Measurements from ENCODE around the gene CUX1.
"Not testable (repeated sequence)": the region's sequence is repeated elsewhere in the genome, so short reads cannot be mapped to it uniquely, and the experiment has no call there.

Gene CUX1

DNA sequence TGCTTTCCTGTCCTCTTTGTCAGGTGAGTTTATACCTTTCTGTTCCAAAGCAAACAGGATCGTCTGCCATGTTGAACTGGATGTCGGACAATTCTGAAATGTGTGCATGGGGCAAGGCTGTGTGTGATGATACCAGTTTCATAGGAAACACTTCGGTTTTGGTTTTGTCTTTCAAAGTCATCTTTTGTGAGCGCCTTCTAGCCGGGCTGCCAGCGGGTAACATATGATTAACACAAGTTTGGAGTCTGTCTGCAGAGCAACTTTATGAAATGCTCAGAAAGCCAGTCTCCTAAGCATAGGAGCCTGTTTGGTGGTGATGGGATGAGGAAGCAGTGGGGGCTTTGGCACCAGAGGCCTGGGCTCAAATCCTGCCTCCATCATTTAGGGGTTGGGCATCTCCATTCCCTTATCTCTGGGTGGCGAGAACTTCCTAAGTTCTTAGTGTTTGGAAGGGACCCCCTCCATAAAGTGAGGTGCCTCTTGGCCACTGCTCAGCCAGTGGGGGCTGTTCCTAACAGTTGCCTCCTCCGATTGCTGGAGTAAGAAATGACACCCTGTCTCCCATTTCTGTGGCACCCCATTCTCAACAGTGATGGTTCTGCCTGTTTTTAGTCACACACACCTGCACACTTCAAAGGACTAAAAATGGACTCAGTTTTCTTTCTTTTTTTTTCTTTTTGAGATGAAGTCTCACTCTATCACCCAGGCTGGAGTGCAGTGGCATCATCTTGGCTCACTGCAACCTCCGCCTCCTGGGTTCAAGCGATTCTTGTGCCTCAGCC is 36.8 kb downstream of the CUX1 start:
- DNase-seq, result peak; percentile 8

DNA sequence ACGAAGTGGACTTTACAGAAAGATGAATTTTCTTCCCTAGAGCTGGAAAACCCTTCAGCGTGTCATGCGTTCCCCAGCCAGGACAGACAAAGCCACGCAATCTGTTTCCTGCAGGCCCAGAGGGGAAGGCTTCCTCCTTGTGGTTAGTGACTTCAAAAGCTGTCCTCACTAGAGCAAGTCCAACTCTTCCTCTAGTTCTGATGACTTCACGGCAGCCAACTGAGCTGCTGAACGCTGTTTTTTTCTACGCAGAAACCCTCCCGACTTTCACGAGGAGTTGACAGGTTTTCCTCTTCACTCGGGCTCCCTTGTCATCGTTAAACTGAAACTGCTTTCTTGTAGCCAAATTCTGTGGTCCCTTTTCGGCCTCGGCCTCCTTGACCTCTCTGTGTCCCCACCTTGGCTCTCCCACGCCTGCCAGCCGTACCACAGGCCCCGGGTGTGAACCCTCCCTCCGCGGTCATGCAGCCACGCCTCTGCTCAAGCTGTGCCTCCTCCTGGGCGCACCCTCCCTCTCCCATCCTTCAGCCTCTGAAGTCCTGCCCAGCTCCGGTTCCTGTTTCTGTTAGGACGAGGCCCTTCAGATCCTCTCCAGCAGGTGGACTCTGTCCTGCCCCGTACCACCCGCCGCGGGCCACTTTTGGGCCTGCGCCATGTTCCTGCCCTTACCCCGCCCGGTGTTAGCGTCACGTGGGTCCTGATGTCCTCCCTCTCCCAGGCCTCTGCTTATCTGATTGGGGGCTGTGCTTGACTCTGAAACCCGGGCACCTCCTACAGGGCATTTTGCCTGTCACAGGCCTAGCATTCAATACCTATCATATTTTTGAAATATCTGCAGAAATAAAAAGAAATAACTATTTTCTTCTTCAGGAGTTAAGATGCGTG is 39.3 kb downstream of the CUX1 start:
- DNase-seq, result peak; percentile 97

DNA sequence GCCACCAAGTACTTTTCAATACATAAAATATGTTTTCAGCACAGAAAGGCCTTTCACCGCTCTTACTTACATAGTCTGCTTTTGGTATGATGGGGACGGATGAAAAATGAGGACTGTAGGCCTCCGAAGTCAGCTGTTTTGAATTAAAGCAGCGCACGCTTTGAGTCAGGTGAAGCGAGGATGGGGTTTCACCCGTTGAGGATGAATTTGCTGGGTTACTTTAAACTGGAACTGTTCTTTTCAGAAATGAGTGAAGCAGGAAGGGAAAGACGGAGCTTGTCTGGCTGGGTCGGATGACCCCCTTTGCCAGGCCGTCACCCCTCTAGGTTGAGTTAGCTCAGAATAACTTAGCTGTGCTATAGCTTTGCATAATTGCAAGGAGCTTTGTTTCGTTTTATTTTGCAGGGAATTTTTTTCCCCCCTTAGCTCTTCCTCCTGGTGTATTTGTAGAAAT is 40.0 kb downstream of the CUX1 start:
- DNase-seq, result peak; percentile 39

DNA sequence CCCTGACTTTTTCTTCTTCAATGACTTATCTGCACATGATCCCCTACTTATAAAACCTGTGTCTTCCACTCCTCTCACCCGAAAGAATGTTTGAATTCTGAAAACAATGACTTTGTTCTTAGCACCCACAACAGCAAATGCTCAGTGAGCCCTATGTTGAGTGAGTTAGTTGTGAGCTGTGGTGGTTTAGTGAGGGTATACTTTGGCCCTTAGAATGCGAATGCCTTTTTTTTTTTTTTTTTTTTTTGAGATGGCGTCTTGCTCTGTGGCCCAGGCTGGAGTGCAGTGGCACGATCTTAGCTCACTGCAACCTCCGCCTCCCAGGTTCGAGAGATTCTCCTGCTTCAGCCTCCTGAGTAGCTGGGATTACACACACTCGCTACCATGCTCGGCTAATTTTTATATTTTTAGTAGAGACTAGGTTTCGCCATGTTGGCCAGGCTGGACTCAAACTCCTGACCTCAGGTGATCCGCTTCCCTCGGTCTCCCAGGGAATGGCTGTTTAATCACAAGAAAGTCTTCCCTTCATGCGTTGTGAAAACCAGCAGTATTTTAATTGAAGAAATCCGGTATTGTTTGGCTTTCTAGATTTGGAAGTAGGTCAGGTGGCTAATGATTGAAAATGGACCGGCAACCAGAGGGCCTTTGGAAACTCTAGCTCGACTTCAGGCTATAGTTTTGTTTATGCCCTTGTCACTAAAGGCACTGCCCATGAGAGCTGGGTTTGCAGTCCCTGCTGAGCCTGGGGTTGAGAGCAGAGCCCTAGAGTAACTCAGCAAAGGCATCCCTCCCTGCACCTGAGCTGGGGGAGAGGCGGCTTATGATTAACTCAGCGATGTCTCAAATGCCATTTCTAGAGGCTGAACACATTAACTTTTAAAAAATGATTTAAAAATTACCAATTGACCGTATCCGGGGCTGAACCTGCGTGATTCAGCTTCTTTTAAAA is 41.3 kb downstream of the CUX1 start:
- DNase-seq, result no peak

GRCh38 chr7:101859411-101860106 is 42.1 kb downstream of the CUX1 start:
- peak; percentile 74 for DNase-seq

DNA sequence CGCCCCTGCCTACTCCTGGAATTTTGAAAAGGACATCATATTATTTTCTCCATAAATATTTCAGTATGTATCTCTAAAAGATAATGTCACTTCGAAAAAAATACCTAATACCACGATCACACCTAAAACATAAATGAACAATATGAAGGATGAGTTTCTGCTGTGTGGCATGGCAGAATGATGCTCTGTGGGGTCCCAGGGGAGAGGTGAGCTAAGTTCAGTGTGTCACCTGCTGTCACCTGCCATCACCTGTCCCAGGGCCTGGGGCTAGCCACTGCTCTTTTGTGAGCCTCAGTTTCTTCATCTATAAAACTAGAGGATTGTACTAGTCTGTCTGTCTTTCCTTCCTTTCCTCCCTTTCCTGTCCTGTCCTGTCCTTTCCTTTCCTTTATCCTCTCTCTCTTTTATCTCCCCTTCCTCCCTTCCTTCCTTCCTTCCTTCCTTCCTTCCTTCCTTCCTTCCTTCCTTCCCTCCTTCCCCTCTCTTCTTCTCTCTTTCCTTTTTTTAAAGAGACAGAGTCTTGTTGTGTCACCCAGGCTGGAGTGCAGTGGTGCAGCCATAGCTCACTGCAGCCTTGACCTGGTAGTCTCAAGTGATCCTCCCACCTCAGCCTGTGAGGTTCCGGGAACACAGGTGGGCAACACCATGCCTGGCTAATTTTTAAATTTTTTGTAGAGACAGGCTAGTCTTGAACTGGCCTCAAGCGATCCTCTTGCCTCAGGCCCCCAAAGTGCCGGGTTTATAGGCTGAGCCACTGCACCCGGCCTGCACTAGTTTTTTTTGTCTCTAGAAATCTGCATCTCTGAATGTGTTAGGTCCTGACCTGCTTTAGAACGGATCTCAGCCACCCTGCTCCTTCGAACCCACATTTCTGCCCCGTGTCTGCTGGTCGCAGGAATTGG is 43.1 kb downstream of the CUX1 start:
- no peak for DNase-seq

GRCh38 chr7:101861218-101861775 is 43.9 kb downstream of the CUX1 start:
- DNase-seq, result no peak

DNA sequence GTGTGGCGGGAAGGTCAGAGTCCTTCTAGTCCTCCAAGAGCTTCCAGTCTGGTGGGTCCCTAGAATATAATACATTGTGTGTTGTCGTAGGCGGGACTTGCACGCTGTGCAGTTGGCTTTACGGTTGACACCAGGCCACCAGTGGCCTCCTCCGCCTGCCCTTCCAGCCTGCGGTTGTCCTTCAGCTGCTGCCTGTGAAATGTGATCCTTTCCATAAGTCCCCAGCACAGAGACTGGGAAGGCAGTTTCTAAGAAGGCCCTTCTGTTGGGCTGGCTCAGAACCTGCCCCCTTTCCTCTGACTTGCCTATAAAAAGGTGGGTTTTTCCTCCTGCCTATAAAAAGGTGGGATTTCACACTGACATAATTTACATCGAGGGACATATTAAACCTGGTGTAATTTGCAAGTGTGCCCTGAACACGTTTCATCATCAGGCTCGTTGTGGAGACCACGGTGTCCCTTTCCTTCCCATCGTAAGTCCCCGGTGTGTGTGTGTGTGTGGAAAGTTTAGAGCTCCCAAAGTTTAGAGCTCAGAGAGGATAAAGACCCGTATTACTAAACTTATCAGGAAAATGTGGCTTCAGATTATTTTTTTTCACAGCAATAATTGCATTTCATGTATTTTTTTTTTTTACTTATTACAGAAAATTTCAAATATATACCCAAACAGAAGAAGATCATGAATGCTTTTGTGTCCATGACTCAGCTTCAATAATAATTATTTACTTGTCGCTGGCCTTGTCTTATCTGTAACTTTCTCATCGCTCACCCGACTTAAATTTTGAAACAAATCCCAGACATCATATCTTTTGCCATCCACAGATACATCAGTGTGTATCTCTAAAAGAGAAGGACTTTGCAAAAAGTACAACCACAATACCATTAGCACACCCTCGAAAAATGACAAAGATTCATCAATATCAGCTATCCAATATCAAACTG is 45.1 kb downstream of the CUX1 start:
- no peak for DNase-seq

GRCh38 chr7:101863598-101863997 is 46.2 kb downstream of the CUX1 start:
- no peak for DNase-seq

DNA sequence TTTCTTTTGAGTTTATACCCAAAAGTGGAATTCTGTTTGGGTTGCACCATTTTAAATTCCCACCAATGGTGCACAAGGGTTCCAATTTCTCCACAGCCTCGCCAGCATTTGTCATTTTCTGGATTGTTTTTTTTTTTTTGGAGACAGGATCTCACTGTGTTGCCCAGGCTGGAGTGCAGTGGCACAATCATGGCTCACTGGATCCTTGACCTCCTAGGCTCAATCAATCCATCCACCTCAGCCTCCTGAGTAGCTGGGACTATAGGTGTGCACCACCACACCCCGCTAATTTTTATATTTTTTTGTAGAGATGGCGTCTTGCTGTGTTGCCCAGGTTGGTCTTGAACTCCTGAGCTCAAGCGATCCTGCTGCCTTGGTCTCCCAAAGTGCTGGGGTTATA is 46.6 kb downstream of the CUX1 start:
- no peak for DNase-seq

DNA sequence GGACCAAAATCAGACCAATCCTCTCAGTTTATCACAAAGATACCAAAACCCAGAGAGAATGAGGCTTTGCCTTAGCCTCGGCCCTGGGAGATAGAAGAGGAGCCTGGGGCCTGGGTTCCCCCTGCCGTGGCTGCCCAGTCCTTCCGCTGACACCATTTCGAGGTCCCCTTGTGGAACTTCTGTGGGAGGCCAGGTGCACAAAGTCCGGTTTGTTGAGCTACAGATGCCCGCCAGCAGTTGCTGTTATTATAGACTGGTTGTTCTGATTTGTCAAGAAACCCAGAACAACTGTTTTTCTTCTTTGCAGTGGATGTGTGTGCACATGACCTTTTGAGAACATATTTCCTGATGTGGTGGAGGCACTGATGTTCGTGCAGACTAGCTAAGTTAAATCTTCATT is 47.6 kb downstream of the CUX1 start:
- no peak for DNase-seq

DNA sequence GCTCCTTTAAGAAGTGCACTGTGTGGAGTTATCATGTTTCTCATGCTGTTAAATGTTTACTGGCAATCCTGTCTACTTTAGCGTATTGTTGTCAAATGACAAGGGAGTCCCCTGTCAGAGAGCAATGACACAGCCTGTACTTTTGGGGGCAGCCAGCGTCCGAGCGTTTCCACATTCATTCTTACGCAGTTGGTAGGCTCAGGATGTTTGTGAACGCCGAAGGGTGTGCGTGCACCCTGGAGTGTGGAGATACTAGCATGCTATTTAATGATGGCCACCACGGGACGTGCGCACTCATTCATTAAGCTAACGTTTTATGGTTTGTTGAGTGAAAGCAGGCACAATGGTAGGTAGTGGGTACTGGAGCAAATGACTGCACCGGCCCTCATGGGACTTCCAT is 48.0 kb downstream of the CUX1 start:
- DNase-seq, result no peak

DNA sequence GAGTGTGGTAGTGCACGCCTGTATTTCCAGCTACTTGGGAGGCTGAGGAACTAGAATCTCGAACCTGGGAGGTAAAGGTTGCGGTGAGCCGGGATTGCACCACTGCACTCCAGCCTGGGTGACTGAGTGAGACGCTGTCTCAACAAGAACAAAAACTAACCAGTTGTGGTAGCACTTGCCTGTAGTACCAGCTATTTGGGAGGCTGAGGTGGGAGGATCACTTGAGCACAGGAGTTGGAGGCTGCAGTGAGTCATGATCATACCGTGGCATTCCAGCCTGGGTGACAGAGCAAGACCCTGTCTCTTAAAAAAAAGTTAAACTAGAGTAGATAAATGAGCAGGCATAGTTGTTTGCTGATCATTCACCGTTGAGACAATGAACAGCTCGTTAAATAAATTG is 48.9 kb downstream of the CUX1 start:
- no peak for DNase-seq

GRCh38 chr7:101867265-101867664 is 49.8 kb downstream of the CUX1 start:
- DNase-seq, result no peak

DNA sequence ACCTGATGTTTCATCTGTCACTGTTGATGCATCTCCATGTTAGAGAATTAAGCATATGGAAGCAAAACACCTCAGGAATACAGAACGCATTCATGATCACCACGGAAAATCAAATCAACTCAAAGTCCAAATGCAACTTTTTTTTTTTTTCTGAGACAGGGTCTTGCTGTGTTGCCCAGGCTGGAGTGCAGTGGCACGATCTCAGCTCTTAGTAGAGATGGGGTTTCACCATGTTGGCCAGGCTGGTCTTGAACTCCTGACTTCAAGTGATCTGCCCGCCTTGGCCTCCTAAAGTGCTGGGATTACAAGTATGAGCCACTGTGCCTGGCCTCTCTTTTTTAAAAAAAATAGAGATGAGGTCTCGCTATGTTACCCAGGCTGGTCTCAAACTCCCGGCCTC is 50.3 kb downstream of the CUX1 start:
- DNase-seq, result not testable (repeated sequence)

DNA sequence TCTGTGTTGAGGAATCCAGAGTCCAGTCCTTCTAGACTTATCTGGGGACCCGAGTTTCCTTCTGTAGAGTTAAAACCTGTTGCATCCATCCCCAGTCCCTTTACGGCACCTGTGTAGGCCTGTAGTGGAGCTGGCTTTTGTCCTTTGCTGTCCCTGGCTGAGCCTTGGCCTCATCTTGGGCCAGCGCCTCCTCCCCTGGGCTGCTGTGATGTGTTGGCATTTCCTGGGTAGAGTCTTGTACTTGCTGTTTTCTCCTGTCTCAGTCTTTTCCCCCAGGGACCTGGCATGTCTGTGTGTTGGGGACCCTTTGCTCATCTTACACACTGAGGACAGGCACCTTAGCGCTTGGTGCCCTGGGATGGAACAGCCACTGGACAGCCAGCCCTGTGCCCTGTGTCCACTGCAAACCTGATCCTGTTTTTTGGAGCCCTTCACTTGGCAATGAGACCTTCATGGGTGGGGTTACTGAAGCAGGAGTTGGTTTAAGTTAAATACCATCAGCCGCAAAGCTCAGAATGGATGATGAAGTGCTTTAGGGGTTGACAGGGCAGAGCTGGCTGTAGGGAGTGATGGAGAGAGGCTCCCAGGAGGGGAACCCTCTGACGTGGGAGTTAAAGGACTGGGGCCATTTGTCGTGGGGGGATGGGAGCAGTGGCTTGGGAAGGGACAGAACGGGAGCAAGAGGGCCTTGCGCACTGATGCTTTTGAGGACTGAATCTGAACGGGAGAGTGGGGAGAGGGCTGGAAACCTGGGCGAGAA is 50.9 kb downstream of the CUX1 start:
- DNase-seq, result no peak

DNA sequence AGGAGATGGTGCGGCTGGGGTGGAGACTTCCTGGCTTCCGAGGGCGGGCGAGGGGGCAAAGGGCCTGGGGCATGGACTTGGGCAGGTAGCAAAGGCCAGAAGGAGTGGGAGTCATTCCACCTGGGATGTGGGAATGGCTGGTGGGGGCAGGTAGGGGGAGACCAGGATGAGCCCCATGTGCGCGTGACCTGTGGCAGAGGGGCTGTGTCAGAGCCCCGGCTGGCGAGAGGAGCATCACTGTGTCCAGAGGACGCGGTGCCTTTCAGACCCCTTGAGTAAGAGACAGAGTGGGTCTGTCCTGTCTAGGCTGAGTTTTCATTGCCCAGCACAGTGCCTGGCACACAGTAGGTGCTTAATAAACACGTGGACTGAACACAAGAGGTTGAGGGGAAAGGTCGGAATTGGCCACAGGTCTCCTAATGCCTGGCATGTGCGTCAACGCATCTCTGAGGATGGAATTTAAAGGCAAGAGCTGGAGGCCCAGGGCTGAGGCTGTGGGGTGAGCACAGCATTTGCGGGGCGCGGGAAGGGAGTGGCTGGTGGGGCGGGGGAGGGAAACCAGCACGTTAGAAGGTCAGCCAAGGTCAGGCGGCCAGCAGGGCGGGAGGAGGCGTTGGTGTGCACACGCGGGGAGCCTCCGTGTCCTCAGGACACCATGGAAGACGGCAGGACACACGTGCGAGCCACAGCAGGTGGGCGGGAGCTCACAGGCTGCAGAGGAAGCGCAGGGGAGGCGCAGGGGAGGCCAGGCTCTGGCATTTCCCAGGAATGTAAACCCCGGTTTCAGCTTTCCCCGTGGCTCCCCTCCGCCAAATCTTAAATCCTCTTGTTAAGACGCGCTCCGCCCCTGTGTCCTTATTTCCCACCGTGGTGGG is 51.8 kb downstream of the CUX1 start:
- DNase-seq, result no peak

DNA sequence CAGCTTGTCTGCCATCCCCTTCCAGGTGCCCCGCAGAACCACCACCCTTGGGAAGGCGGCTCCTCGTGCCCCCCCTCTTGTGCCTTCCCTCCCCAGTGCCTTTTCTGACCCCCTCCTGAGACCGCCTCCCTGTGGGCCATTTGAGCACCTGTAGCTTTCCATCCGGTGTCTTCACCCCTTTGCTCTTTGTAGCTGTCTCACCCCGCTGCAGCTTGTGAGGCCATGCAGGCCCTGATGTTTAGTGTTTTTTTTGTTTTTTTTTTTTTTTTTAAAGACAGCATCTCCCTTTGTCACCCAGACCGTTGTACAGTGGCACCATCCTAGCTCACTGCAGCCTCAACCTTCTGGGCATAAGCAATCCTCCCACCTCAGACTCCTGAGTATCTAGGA is 52.5 kb downstream of the CUX1 start:
- no peak for DNase-seq
